Type B pancreatic cell (in vitro differentiated cells): ENCODE results near the gene CYP2A13. TPM values are rescaled to one million over a fixed set of nuclear protein-coding genes. Genes with fewer than 3 reads are reported as not detected.
"Not testable (repeated sequence)": the region's sequence is repeated elsewhere in the genome, so short reads cannot be mapped to it uniquely, and the experiment has no call there.

Source experiments
- DNase-seq: peaks from one replicate; pipeline ENCODE4 v3.0.0; 2021; ENCODE audit warnings: mixed read lengths; ENCODE audit not compliant: unreplicated experiment; ENCODE audit errors: extremely low spot score
- H3K27ac Mint-ChIP-seq: 2 replicates; pipeline ENCODE4 v1.8.0; 2021; ENCODE audit warnings: mild to moderate bottlenecking, mixed read lengths
- H3K27me3 Mint-ChIP-seq: 2 replicates; pipeline ENCODE4 v1.8.0; 2021; ENCODE audit warnings: mixed read lengths
- H3K36me3 Mint-ChIP-seq: 2 replicates; pipeline ENCODE4 v1.8.0; 2021; ENCODE audit warnings: mixed read lengths
- H3K4me1 Mint-ChIP-seq: one replicate; pipeline ENCODE4 v1.8.0; 2021; ENCODE audit warnings: mixed read lengths; ENCODE audit not compliant: unreplicated experiment
- H3K4me3 Mint-ChIP-seq: 2 replicates; pipeline ENCODE4 v1.8.0; 2021; ENCODE audit warnings: mild to moderate bottlenecking, mixed read lengths
- H3K9me3 Mint-ChIP-seq: 2 replicates; pipeline ENCODE4 v1.8.0; 2021; ENCODE audit warnings: mixed read lengths
- total RNA-seq: library from RNA; stranded (reverse); gene quantifications from 2 replicates; pipeline ENCODE4 v1.2.1, GENCODE V29; 2021; ENCODE audit warnings: low replicate concordance
- TF ChIP-seq, protein P1 (sequence below): fragments of 200-600 bp; sonication (generic); conservative IDR thresholded peaks from 2 replicates; pipeline ENCODE4 v1.5.0; 2021; ENCODE audit warnings: antibody characterized with exemption, mild to moderate bottlenecking

The CYP2A13 gene
- total RNA-seq, 1 donor from 2014 or later: not detected

DNA sequence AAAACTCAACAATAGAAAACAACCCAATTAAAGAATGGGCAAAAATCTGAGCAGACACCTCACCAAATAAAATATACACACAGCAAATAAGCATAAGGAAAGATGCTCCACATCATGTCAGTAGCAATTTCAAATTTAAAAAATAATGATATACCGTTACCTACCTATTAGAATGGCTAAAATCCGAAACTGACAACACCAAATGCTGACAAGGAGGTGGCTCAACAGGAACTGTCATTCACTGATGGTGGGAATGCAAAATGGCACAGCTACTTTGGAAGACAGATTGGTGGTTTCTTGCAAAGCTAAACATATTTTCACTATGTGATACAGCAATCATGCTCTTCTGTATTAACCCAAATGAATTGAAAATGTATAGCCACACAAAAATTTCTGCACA, 9.1 kb downstream of the CYP2A13 start:
- Mint-ChIP-seq H3K27ac (no peak overlapping the region), H3K27me3 (peaks cover 29% of the 10 kb centered on the region), H3K4me3 (no peak overlapping the region), H3K9me3 (no peaks in the 10 kb centered on the region), H3K4me1 (no peaks in the 10 kb centered on the region), H3K36me3 (no peaks in the 10 kb centered on the region)
- TF ChIP-seq, protein P1, sequence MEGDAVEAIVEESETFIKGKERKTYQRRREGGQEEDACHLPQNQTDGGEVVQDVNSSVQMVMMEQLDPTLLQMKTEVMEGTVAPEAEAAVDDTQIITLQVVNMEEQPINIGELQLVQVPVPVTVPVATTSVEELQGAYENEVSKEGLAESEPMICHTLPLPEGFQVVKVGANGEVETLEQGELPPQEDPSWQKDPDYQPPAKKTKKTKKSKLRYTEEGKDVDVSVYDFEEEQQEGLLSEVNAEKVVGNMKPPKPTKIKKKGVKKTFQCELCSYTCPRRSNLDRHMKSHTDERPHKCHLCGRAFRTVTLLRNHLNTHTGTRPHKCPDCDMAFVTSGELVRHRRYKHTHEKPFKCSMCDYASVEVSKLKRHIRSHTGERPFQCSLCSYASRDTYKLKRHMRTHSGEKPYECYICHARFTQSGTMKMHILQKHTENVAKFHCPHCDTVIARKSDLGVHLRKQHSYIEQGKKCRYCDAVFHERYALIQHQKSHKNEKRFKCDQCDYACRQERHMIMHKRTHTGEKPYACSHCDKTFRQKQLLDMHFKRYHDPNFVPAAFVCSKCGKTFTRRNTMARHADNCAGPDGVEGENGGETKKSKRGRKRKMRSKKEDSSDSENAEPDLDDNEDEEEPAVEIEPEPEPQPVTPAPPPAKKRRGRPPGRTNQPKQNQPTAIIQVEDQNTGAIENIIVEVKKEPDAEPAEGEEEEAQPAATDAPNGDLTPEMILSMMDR: no peak
- no peak for DNase-seq

DNA sequence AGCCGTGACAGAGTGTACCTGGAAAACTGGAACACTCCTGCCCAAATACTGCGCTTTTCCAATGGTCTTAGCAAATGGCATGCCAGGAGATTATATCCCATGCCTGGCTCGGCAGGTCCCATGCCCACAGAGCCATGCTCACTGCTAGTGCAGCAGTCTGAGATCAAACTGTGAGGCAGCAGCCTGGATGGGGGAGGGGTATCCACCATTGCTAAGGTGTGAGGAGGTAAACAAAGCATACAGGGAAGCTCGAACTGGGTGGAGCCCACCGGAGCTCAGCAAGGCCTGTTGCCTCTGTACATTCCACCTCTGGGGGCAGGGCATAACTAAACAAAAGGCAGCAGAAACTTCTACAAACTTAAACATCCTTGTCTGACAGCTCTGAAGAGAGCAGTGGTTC, 10.5 kb downstream of the CYP2A13 start:
- H3K4me3 Mint-ChIP-seq: no peak overlapping the region
- H3K4me1 Mint-ChIP-seq: no peaks in the 10 kb centered on the region
- no peak for DNase-seq
- peaks cover 20% of the 10 kb centered on the region for H3K27me3 Mint-ChIP-seq
- no peak overlapping the region for H3K27ac Mint-ChIP-seq
- H3K36me3 Mint-ChIP-seq: no peaks in the 10 kb centered on the region
- H3K9me3 Mint-ChIP-seq: no peaks in the 10 kb centered on the region
- TF ChIP-seq, protein P1: no peak

DNA sequence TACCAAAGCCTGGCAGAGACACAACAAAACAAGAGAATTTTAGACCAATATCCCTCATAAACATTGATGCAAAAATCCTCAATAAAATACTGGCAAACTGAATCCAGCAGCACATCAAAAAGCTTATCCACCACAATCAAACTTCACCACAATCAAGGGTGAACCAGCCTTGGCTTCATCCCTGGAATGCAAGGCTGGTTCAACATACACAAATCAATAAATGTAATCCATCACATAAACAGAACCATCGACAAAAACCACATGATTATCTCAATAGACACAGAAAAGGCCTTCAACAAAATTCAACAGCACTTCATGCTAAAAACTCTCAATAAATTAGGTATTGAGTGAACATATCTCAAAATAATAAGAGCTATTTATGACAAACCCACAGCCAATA, 14.0 kb downstream of the CYP2A13 start:
- H3K4me3 Mint-ChIP-seq, H3K9me3 Mint-ChIP-seq, DNase-seq, H3K36me3 Mint-ChIP-seq, H3K27ac Mint-ChIP-seq, H3K27me3 Mint-ChIP-seq, H3K4me1 Mint-ChIP-seq: not testable (repeated sequence)

DNA sequence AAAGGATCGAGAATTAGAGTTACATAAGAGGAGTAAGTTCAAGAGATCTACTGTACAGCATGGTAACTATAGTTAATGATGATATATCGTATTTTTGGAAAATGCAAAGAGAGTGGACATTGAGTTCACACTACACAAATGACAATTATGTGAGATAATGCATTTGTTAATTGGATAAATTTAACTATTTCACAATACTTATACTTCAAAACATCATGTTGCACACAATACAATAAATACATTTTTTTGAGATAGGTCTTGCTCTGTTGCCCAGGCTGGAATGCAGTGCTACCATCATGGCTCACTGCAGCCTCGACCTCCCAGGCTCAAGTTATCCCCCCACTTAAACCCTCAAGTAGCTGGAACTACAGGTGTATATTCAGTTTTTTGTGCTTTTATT, 17.9 kb downstream of the CYP2A13 start:
- no peaks in the 10 kb centered on the region for H3K36me3 Mint-ChIP-seq
- no peak overlapping the region for H3K27ac Mint-ChIP-seq
- no peak for DNase-seq
- H3K4me1 Mint-ChIP-seq: no peaks in the 10 kb centered on the region
- H3K27me3 Mint-ChIP-seq: peaks cover 4% of the 10 kb centered on the region
- no peak overlapping the region for H3K4me3 Mint-ChIP-seq
- TF ChIP-seq, protein P1: no peak
- peaks cover 6% of the 10 kb centered on the region for H3K9me3 Mint-ChIP-seq

DNA sequence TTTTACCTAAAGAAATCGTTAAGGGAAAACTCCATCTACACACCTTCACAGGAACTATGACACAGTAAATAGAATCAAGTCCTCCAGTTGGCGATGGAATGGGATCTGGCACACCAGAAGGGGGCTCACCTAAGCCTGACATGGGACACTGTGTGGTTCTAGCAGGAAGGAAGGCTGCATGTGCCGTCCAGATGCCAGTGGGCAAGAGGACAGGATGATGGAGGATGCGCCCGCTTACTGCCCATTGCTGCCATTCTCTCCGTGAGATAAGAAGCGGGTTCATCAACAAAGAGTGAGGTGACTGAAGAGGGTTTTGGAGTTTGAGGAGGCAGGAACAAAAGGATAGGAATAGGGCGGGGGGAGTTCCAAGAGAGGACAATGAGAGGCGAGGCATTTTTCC, 23.0 kb downstream of the CYP2A13 start:
- no peaks in the 10 kb centered on the region for H3K4me1 Mint-ChIP-seq
- TF ChIP-seq, protein P1: no peak

DNA sequence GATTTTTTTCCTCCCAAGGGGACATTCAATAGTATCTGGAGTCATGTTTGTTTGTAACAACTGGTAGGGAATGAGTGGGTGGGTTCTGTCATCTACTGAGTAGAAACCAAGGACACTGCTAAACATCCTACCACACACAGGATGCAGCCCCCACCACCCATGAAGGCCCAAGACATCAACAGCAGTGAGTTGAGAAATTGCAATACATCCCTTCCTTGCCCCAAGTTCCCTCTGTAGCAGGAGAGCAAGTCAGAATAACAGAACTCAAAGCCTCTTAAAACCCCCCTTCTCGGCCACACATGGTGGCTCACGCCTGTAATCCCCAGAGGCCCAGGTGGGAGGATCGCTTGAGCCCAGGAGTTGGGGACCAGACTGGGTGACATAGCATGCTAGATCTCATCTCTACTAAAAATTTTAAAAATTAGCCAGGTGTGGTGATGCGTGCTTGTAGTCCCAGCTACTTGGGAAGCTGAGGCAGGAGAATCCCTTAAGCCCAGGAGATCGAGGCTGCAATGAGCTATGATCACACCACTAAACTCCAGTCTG, 23.6 kb downstream of the CYP2A13 start:
- Mint-ChIP-seq H3K27me3 (peaks cover 21% of the 10 kb centered on the region), H3K4me3 (no peak overlapping the region), H3K4me1 (no peaks in the 10 kb centered on the region), H3K9me3 (no peaks in the 10 kb centered on the region), H3K27ac (no peak overlapping the region), H3K36me3 (no peaks in the 10 kb centered on the region)
- TF ChIP-seq, protein P1: no peak
- DNase-seq: no peak

More for the DNA sequence above, 23.0 kb downstream of the CYP2A13 start:
- Mint-ChIP-seq H3K9me3 (no peaks in the 10 kb centered on the region), H3K4me3 (no peak overlapping the region), H3K27me3 (peaks cover 17% of the 10 kb centered on the region), H3K36me3 (no peaks in the 10 kb centered on the region), H3K27ac (no peak overlapping the region)
- no peak for DNase-seq
